Stimulated activated naive B cell treated with anti-CD40 and anti-IgM and Interleukin-4, amounts not matched to agents 10 μg/mL and 1 μg/mL and 100 μg/mL, for 72 hours (primary cell): ENCODE results near the gene TANK.

Experiments
- ATAC-seq, 2 donors: fragments of 150-1000 bp; cut with Tn5 transposase; replicated peaks; 2 replicates each; pipeline ENCODE4 v1.10.0; 2021; ENCODE audit warnings: moderate library complexity in 1 of 2
- DNase-seq: peaks from one replicate; pipeline ENCODE4 v3.0.0; 2021
- H3K27ac Mint-ChIP-seq: one replicate; pipeline ENCODE4 v1.8.0; 2022; ENCODE audit warnings: mild to moderate bottlenecking, mixed read lengths
- H3K27me3 Mint-ChIP-seq, 2 donors: one replicate each; pipeline ENCODE4 v1.8.0; 2022; ENCODE audit warnings: mixed read lengths in 2 of 2
- H3K36me3 Mint-ChIP-seq, 2 donors: one replicate each; pipeline ENCODE4 v1.8.0; 2022; ENCODE audit warnings: mixed read lengths in 2 of 2, mild to moderate bottlenecking in 1 of 2
- H3K4me1 Mint-ChIP-seq, 2 donors: one replicate each; pipeline ENCODE4 v1.8.0; 2022; ENCODE audit warnings: mixed read lengths in 2 of 2, mild to moderate bottlenecking in 1 of 2
- H3K4me3 Mint-ChIP-seq, 2 donors: one replicate each; pipeline ENCODE4 v1.8.0; 2022; ENCODE audit warnings: mild to moderate bottlenecking in 2 of 2, mixed read lengths in 2 of 2, moderate library complexity in 1 of 2
- H3K9me3 Mint-ChIP-seq, 2 donors: one replicate each; pipeline ENCODE4 v1.8.0; 2022; ENCODE audit warnings: mixed read lengths in 2 of 2, mild to moderate bottlenecking in 1 of 2

TANK gene

GRCh38 chr2:161141033-161141432 lies 19.2 kb upstream of the TANK start:
- peak overlapping the region; percentile 14 for H3K27ac Mint-ChIP-seq
- H3K4me3 Mint-ChIP-seq: peak overlapping the region; percentile 22 to 45
- peaks cover 46 to 59% of the 10 kb centered on the region in 2 donors for H3K4me1 Mint-ChIP-seq
- H3K36me3 Mint-ChIP-seq: peaks cover 48 to 59% of the 10 kb centered on the region in 2 donors
- DNase-seq: no peak
- ATAC-seq: peak; percentile 35 to 47
- peaks cover 8 to 18% of the 10 kb centered on the region in 2 donors for H3K9me3 Mint-ChIP-seq
- no peaks in the 10 kb centered on the region for H3K27me3 Mint-ChIP-seq

- Mint-ChIP-seq H3K27me3 (no peaks in the 10 kb centered on the region), H3K36me3 (peaks cover 86 to 98% of the 10 kb centered on the region in 2 donors), H3K27ac (peak overlapping the region; percentile 42), H3K4me3 (peak overlapping the region; percentile 18 to 57), H3K9me3 (peaks cover 27 to 30% of the 10 kb centered on the region in 2 donors), H3K4me1 (peaks cover 70 to 96% of the 10 kb centered on the region in 2 donors)
- DNase-seq (no peak), ATAC-seq (peak in 1 of 2 donors; percentile 19)
These were observed 13.9 kb upstream of the TANK start for GRCh38 chr2:161146209-161146775.

DNA sequence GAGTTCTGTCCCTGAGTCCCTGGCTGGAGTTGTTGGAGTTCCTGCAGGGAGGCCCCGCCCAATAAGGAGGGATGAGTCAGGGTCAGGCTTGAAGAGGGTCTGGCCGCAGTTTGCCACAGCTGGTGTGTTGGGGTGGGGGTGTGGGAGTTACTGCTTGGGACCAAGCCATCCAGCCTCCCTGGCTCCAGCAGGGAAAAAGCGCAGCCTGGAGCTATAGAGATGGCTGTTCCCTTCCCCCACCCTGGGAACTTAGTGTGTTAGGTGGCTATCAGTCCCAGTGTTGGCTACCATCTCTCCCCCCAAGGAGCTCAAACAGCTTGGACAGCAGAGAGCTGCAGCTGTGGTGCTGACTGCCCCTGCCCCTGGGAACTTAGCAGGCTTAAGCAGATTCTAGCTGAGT lies 13.2 kb upstream of the TANK start:
- ATAC-seq (peak; percentile 10 to 12), DNase-seq (no peak)
- peaks cover 28 to 30% of the 10 kb centered on the region in 2 donors for H3K9me3 Mint-ChIP-seq
- H3K27ac Mint-ChIP-seq: peak overlapping the region; percentile 93
- peak overlapping the region; percentile 25 to 39 for H3K4me3 Mint-ChIP-seq
- H3K4me1 Mint-ChIP-seq: peaks cover 66 to 89% of the 10 kb centered on the region in 2 donors
- peaks cover 85 to 98% of the 10 kb centered on the region in 2 donors for H3K36me3 Mint-ChIP-seq
- H3K27me3 Mint-ChIP-seq: no peaks in the 10 kb centered on the region

DNA sequence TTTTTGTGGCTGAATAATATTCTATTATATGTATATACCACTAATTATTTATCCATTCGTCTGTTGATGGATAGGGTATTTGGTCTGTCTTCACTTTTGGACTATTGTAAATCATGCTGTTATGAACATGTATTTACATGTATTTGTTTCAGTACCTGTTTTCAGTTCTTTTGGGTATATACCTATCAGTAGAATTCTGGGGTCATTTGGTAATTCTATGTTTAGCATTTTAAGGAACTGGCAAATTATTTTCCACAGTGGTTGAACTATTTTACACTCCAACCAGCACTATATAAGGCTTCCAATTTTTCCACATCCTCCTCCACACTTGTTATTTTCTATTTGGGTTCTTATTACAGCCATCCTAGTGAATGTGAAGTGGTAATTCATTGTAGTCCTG lies 12.4 kb upstream of the TANK start:
- peak; percentile 90 to 92 for ATAC-seq
- Mint-ChIP-seq H3K27ac (peak overlapping the region; percentile 11), H3K36me3 (peaks cover 82 to 95% of the 10 kb centered on the region in 2 donors), H3K4me3 (peak overlapping the region in 1 of 2 donors; percentile 74), H3K9me3 (peaks cover 26 to 30% of the 10 kb centered on the region in 2 donors), H3K4me1 (peaks cover 58 to 80% of the 10 kb centered on the region in 2 donors), H3K27me3 (no peaks in the 10 kb centered on the region)
- DNase-seq: no peak

DNA sequence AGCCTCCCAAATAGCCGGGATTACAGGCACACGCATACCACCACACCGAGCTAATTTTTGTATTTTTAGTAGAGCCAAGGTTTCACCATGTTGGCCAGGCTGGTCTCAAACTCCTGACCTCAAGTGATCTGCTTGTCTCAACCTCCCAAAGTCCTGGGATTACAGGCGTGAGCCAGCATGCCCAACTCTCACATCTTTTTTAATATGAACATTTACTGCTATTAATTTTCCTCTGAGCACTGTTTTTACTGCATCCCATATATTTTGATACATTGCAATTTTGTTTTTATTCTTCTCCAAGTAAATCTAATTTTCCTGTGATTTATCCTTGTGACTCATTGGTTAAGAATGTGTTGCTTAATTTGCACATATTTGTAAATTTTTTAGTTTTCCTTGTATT lies 9.5 kb upstream of the TANK start:
- peak overlapping the region; percentile 42 for H3K27ac Mint-ChIP-seq
- peak overlapping the region; percentile 21 to 35 for H3K4me3 Mint-ChIP-seq
- no peak for DNase-seq
- no peak for ATAC-seq
- peaks cover 15 to 32% of the 10 kb centered on the region in 2 donors for H3K9me3 Mint-ChIP-seq
- H3K27me3 Mint-ChIP-seq: no peaks in the 10 kb centered on the region
- peaks cover 63 to 81% of the 10 kb centered on the region in 2 donors for H3K36me3 Mint-ChIP-seq
- H3K4me1 Mint-ChIP-seq: peaks cover 40 to 66% of the 10 kb centered on the region in 2 donors

GRCh38 chr2:161152302-161152701 lies 7.9 kb upstream of the TANK start:
- no peak for DNase-seq
- Mint-ChIP-seq H3K9me3 (peaks cover 11 to 28% of the 10 kb centered on the region in 2 donors), H3K27me3 (no peaks in the 10 kb centered on the region), H3K4me3 (no peak overlapping the region), H3K36me3 (peaks cover 61 to 77% of the 10 kb centered on the region in 2 donors), H3K4me1 (peaks cover 34 to 66% of the 10 kb centered on the region in 2 donors), H3K27ac (no peak overlapping the region)
- ATAC-seq: no peak

- H3K27me3 Mint-ChIP-seq: no peaks in the 10 kb centered on the region
- H3K9me3 Mint-ChIP-seq: peaks cover 2 to 6% of the 10 kb centered on the region in 2 donors
- DNase-seq: no peak
- peaks cover 32 to 49% of the 10 kb centered on the region in 2 donors for H3K36me3 Mint-ChIP-seq
- ATAC-seq: no peak
- peaks cover 30 to 75% of the 10 kb centered on the region in 2 donors for H3K4me1 Mint-ChIP-seq
- no peak overlapping the region for H3K27ac Mint-ChIP-seq
- no peak overlapping the region for H3K4me3 Mint-ChIP-seq
These were observed 1.3 kb upstream of the TANK start for GRCh38 chr2:161158882-161159281.

- peak overlapping the region; percentile 67 for H3K27ac Mint-ChIP-seq
- H3K4me3 Mint-ChIP-seq: peak overlapping the region; percentile 91 to 98
- peaks cover 30 to 46% of the 10 kb centered on the region in 2 donors for H3K36me3 Mint-ChIP-seq
- ATAC-seq: no peak
- DNase-seq: no peak
- H3K4me1 Mint-ChIP-seq: peaks cover 27 to 73% of the 10 kb centered on the region in 2 donors
- no peaks in the 10 kb centered on the region for H3K9me3 Mint-ChIP-seq
- H3K27me3 Mint-ChIP-seq: no peaks in the 10 kb centered on the region
These were observed 587 bp upstream of the TANK start for GRCh38 chr2:161159456-161160225.

DNA sequence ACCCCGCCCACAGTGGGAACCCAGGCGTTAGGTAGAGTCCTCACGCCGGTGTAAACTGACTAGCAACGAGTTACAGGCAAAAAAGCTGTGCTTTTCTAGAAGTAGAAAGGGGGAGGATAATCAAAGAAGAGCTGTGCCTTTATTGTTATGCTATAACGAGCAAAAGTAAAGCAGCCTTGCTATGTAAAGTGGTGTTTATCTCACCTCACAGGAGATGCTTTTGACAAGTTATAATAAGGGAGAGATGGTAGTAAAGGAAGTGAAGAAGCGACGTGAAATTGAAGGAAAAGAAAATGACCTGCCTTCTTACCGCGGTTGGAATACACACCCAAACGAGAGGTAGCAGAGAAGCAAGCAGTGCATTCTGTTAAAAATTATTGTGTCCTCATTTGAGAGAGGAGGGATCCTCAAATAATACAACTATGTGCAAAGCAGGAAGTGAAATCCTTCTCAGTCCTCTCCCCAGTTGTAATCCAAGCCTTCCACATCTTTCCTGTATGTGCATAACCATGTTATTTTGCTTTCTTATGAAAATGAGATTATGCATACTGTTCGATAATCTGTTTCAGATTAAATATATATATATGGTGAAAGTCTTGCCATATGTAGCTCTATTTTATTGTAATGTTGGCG lies 962 bp downstream of the TANK start:
- Mint-ChIP-seq H3K27ac (peak overlapping the region; percentile 99), H3K36me3 (peaks cover 34 to 50% of the 10 kb centered on the region in 2 donors), H3K27me3 (no peaks in the 10 kb centered on the region), H3K4me1 (peaks cover 33 to 78% of the 10 kb centered on the region in 2 donors), H3K4me3 (peak overlapping the region; percentile 91 to 98), H3K9me3 (no peaks in the 10 kb centered on the region)
- DNase-seq (no peak), ATAC-seq (peak; percentile 41 to 49)

DNA sequence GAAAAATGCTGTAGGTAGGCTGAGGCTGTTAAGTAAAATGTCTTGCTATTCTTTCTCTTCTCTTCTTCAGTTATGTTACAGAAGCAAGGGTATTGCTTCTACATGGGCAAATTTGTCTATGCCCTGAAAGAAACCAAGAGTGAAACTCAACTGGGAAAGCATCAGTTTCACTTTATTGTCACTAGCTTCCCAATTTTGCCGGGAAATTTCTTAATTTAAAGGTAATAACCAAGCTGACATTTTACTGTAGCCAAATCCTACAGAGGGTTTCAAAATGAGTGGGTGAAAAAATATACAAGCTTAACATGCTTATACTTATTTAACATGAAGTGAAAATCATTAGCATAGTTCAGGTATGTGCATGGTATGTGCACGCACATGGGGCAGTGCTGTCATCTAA lies 3.2 kb downstream of the TANK start:
- Mint-ChIP-seq H3K4me1 (peaks cover 41 to 89% of the 10 kb centered on the region in 2 donors), H3K27ac (peak overlapping the region; percentile 56), H3K9me3 (no peaks in the 10 kb centered on the region), H3K36me3 (peaks cover 40 to 59% of the 10 kb centered on the region in 2 donors), H3K27me3 (no peaks in the 10 kb centered on the region), H3K4me3 (peak overlapping the region; percentile 46 to 80)
- ATAC-seq: no peak
- no peak for DNase-seq

DNA sequence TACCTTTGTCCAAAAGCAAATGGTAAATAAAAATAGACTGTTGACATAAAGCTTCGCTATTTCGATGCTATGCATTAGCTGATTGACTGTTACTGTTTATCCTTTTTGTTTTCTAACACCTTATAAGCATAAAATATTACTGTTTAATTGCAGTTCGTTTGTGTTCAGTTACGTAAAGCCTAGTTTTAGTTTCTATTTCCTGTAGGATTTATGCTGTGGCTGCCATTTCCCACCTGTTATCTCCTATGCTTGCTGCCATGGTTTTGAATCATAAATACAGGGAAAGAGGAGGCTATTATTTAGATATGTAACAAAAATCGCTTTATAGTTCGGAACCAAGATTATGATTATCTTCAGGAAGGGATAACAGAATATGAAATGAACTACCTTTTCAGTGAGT lies 3.9 kb downstream of the TANK start:
- Mint-ChIP-seq H3K27me3 (no peaks in the 10 kb centered on the region), H3K4me1 (peaks cover 44 to 89% of the 10 kb centered on the region in 2 donors), H3K27ac (peak overlapping the region; percentile 62), H3K9me3 (no peaks in the 10 kb centered on the region), H3K4me3 (no peak overlapping the region), H3K36me3 (peaks cover 38 to 58% of the 10 kb centered on the region in 2 donors)
- ATAC-seq: no peak
- DNase-seq: no peak

GRCh38 chr2:161165266-161165665 lies 5.0 kb downstream of the TANK start:
- H3K27ac Mint-ChIP-seq: no peak overlapping the region
- H3K4me1 Mint-ChIP-seq: peaks cover 50 to 92% of the 10 kb centered on the region in 2 donors
- no peaks in the 10 kb centered on the region for H3K27me3 Mint-ChIP-seq
- no peaks in the 10 kb centered on the region for H3K9me3 Mint-ChIP-seq
- H3K36me3 Mint-ChIP-seq: peaks cover 37 to 59% of the 10 kb centered on the region in 2 donors
- H3K4me3 Mint-ChIP-seq: peak overlapping the region in 1 of 2 donors; percentile 48
- no peak for ATAC-seq
- no peak for DNase-seq

GRCh38 chr2:161165811-161166210 lies 5.6 kb downstream of the TANK start:
- Mint-ChIP-seq H3K27ac (peak overlapping the region; percentile 92), H3K9me3 (no peaks in the 10 kb centered on the region), H3K4me3 (peak overlapping the region; percentile 33 to 48), H3K4me1 (peaks cover 53 to 94% of the 10 kb centered on the region in 2 donors), H3K36me3 (peaks cover 33 to 56% of the 10 kb centered on the region in 2 donors), H3K27me3 (no peaks in the 10 kb centered on the region)
- peak; percentile 11 to 22 for ATAC-seq
- no peak for DNase-seq
